ENCODE measurements around the gene MAEL. TPM values are rescaled to one million over a fixed set of nuclear protein-coding genes. Genes with fewer than 3 reads are reported as not detected.

Gene MAEL
- total and polyA plus RNA-seq, 2 of the 8 experiments (the other 6 are each of a cell fraction or from before 2014, with no cell fraction given) = 0.03 TPM; not detected in 1

- TF ChIP-seq SIN3A (conservative IDR thresholded peaks at IDR 0.05 in 1 of 2, IDR thresholded peaks at IDR 0.05 in 1 of 2; ENCODE audit: low read depth in 1 of 2, low read length in 2 of 2) = 0 out of 4 replicates have a peak, but pooled peaks of 1 of the 2 experiments have one; percentile 45
Observed at GRCh38 chr1:167057241-167057688, 68.2 kb downstream of the MAEL start (continued).

Data from H1 (cell line).